Measurements from ENCODE around the gene VAV3. TPM values are rescaled to one million over a fixed set of nuclear protein-coding genes. Genes with fewer than 3 reads are reported as not detected.

The VAV3 gene
- total RNA-seq, 1 donor from 2014 or later = 1.8 TPM

GRCh38 chr1:107975851-107976250 is 10.9 kb upstream of the VAV3 start:
- no peak for TF ChIP-seq CTCF (IDR thresholded peaks at IDR 0.05; ENCODE audit: unreplicated experiment)
- peaks cover 55% of the 10 kb centered on the region for H3K27me3 Mint-ChIP-seq

GRCh38 chr1:107974090-107974489 is 9.1 kb upstream of the VAV3 start:
- TF ChIP-seq CTCF (IDR thresholded peaks at IDR 0.05; ENCODE audit: unreplicated experiment) = no peak
- peaks cover 1% of the 10 kb centered on the region for H3K4me1 Mint-ChIP-seq (ENCODE audit: low read depth)
- no peaks in the 10 kb centered on the region for H3K36me3 Mint-ChIP-seq (ENCODE audit: insufficient read depth)
- no peaks in the 10 kb centered on the region for H3K9me3 Mint-ChIP-seq (ENCODE audit: low read depth)
- no peak overlapping the region for H3K27ac Mint-ChIP-seq
- peaks cover 48% of the 10 kb centered on the region for H3K27me3 Mint-ChIP-seq
- no peak overlapping the region for H3K4me3 Mint-ChIP-seq (ENCODE audit: low read depth)
- DNase-seq (ENCODE audit: low spot score, unreplicated experiment) = no peak

More at GRCh38 chr1:107975851-107976250, 10.9 kb upstream of the VAV3 start:
- Mint-ChIP-seq H3K4me3 (ENCODE audit: low read depth) (no peak overlapping the region), H3K36me3 (ENCODE audit: insufficient read depth) (no peaks in the 10 kb centered on the region), H3K9me3 (ENCODE audit: low read depth) (no peaks in the 10 kb centered on the region), H3K4me1 (ENCODE audit: low read depth) (peaks cover 5% of the 10 kb centered on the region), H3K27ac (no peak overlapping the region)
- no peak for DNase-seq (ENCODE audit: low spot score, unreplicated experiment)

- Mint-ChIP-seq H3K27ac (no peak overlapping the region), H3K4me3 (ENCODE audit: low read depth) (no peak overlapping the region), H3K27me3 (peaks cover 42% of the 10 kb centered on the region), H3K36me3 (ENCODE audit: insufficient read depth) (no peaks in the 10 kb centered on the region), H3K9me3 (ENCODE audit: low read depth) (no peaks in the 10 kb centered on the region), H3K4me1 (ENCODE audit: low read depth) (peaks cover 1% of the 10 kb centered on the region)
- DNase-seq (ENCODE audit: low spot score, unreplicated experiment) = no peak
- TF ChIP-seq CTCF (IDR thresholded peaks at IDR 0.05; ENCODE audit: unreplicated experiment) = no peak
These were observed 7.6 kb upstream of the VAV3 start for GRCh38 chr1:107972391-107973180.

- H3K36me3 Mint-ChIP-seq (ENCODE audit: insufficient read depth) = no peaks in the 10 kb centered on the region
- H3K27me3 Mint-ChIP-seq = peaks cover 45% of the 10 kb centered on the region
- no peak for TF ChIP-seq CTCF (IDR thresholded peaks at IDR 0.05; ENCODE audit: unreplicated experiment)
- H3K27ac Mint-ChIP-seq = no peak overlapping the region
- H3K4me3 Mint-ChIP-seq (ENCODE audit: low read depth) = peak overlapping the region; percentile 9
- no peak for DNase-seq (ENCODE audit: low spot score, unreplicated experiment)
- H3K4me1 Mint-ChIP-seq (ENCODE audit: low read depth) = peaks cover 11% of the 10 kb centered on the region
- H3K9me3 Mint-ChIP-seq (ENCODE audit: low read depth) = no peaks in the 10 kb centered on the region
These were observed 1.6 kb upstream of the VAV3 start for GRCh38 chr1:107966550-107966949.

GRCh38 chr1:107964336-107965109 is 457 bp downstream of the VAV3 start:
- peak overlapping the region; percentile 81 for H3K4me3 Mint-ChIP-seq (ENCODE audit: low read depth)
- no peak for TF ChIP-seq CTCF (IDR thresholded peaks at IDR 0.05; ENCODE audit: unreplicated experiment)
- H3K27me3 Mint-ChIP-seq = peaks cover 56% of the 10 kb centered on the region
- H3K9me3 Mint-ChIP-seq (ENCODE audit: low read depth) = no peaks in the 10 kb centered on the region
- no peaks in the 10 kb centered on the region for H3K36me3 Mint-ChIP-seq (ENCODE audit: insufficient read depth)
- peak overlapping the region; percentile 92 for H3K27ac Mint-ChIP-seq
- peak; percentile 33 for DNase-seq (ENCODE audit: low spot score, unreplicated experiment)
- H3K4me1 Mint-ChIP-seq (ENCODE audit: low read depth) = peaks cover 11% of the 10 kb centered on the region

All from progenitor cell of endocrine pancreas (in vitro differentiated cells).